Endothelial cell of umbilical vein (primary cell): ENCODE data around the gene FOXJ3.

Experiments
- EZH2 ChIP-seq: IDR thresholded peaks from 2 replicates; pipeline ENCODE4 v1.6.1; 2012; ENCODE audit warnings: borderline replicate concordance, low read depth, mild to moderate bottlenecking, moderate library complexity, low read length, inconsistent platforms; ENCODE audit not compliant: severe bottlenecking
- FOS ChIP-seq: IDR thresholded peaks from 2 replicates; pipeline ENCODE4 v1.6.1; 2011; ENCODE audit warnings: mild to moderate bottlenecking, low read length, moderate library complexity, borderline replicate concordance; ENCODE audit not compliant: insufficient read depth
- JUN ChIP-seq: IDR thresholded peaks from 2 replicates; pipeline ENCODE4 v1.6.1; 2011; ENCODE audit warnings: borderline replicate concordance, low read depth; ENCODE audit not compliant: insufficient read length, insufficient read depth
- MYC ChIP-seq: IDR thresholded peaks from one replicate; pipeline ENCODE4 v1.6.1; 2011; ENCODE audit warnings: mild to moderate bottlenecking, low read depth, low read length
- POLR2A ChIP-seq: IDR thresholded peaks from 2 replicates; pipeline ENCODE4 v1.6.1; 2012; ENCODE audit warnings: low read depth, mild to moderate bottlenecking, control low read depth, low read length
- POLR2AphosphoS5 ChIP-seq: IDR thresholded peaks from 2 replicates; pipeline ENCODE4 v1.6.1; 2012; ENCODE audit warnings: low read depth, mild to moderate bottlenecking, control low read depth, low read length, moderate library complexity; ENCODE audit not compliant: insufficient read depth
- TF ChIP-seq, protein P1 (sequence below), 2 donors: IDR thresholded peaks; 1 replicate in 1 of 2; 2 replicates in 1 of 2; pipeline ENCODE4 v1.5.1; 2011; ENCODE audit warnings: low read length in 2 of 2, mild to moderate bottlenecking in 2 of 2, moderate library complexity in 2 of 2, control low read depth in 1 of 2, inconsistent platforms in 1 of 2, low read depth in 1 of 2; ENCODE audit not compliant: insufficient read depth in 1 of 2; ENCODE audit errors: extremely low read depth in 1 of 2
- TF ChIP-seq, protein P2 (sequence below): IDR thresholded peaks from 2 replicates; pipeline ENCODE4 v1.6.1; 2011; ENCODE audit not compliant: insufficient read depth, insufficient read length

DNA sequence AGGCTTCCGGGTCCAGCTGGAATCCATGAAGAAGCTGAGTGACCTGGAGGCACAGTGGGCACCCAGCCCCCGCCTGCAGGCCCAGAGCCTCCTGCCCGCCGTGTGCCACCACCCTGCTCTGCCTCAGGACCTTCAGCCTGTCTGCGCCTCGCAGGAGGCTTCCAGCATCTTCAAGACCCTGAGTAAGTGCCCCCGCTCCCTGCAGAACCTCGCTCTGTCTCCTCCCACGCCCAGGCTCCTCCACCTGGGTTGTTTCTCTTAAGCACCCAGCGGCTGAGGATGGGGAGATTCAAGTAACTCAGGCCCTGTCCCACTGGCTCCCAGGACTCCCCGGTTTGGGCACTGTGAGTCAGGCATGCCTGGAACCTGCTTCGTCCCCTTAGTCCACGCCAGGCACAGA, 180.3 kb downstream of the FOXJ3 start:
- TF ChIP-seq, protein P1, sequence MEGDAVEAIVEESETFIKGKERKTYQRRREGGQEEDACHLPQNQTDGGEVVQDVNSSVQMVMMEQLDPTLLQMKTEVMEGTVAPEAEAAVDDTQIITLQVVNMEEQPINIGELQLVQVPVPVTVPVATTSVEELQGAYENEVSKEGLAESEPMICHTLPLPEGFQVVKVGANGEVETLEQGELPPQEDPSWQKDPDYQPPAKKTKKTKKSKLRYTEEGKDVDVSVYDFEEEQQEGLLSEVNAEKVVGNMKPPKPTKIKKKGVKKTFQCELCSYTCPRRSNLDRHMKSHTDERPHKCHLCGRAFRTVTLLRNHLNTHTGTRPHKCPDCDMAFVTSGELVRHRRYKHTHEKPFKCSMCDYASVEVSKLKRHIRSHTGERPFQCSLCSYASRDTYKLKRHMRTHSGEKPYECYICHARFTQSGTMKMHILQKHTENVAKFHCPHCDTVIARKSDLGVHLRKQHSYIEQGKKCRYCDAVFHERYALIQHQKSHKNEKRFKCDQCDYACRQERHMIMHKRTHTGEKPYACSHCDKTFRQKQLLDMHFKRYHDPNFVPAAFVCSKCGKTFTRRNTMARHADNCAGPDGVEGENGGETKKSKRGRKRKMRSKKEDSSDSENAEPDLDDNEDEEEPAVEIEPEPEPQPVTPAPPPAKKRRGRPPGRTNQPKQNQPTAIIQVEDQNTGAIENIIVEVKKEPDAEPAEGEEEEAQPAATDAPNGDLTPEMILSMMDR (IDR thresholded peaks at IDR 0.05; ENCODE audit: extremely low read depth in 1 of 2, insufficient read depth in 1 of 2, low read depth in 1 of 2, low read length in 2 of 2), result no peak
- TF ChIP-seq POLR2A (no peak), EZH2 (no peak), MYC (no peak), POLR2AphosphoS5 (no peak), FOS (no peak), JUN (no peak)
- TF ChIP-seq, protein P2, sequence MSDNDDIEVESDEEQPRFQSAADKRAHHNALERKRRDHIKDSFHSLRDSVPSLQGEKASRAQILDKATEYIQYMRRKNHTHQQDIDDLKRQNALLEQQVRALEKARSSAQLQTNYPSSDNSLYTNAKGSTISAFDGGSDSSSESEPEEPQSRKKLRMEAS, result no peak
